Large intestine (tissue), 3 donors: ENCODE data around the gene C2orf15. TPM values are rescaled to one million over a fixed set of nuclear protein-coding genes. Genes with fewer than 3 reads are reported as not detected.

Experiments used
- DNase-seq, 2 donors: peaks; one replicate each; pipeline versions ENCODE4 v3.0.0 to v3.0.0-alpha.2; 2013
- H3K27ac ChIP-seq: one replicate; pipeline ENCODE4 v1.5.1; 2013; ENCODE audit warnings: low read length
- H3K27me3 ChIP-seq: 2 replicates; pipeline ENCODE4 v1.6.1; 2013; ENCODE audit warnings: low read length; ENCODE audit not compliant: control insufficient read depth, insufficient read depth
- H3K36me3 ChIP-seq: 2 replicates; pipeline ENCODE4 v1.6.1; 2013; ENCODE audit warnings: low read length; ENCODE audit not compliant: control insufficient read depth, insufficient read depth
- H3K4me1 ChIP-seq: one replicate; pipeline ENCODE4 v1.6.1; 2013; ENCODE audit warnings: low read length; ENCODE audit not compliant: control insufficient read depth, insufficient read depth
- H3K4me3 ChIP-seq: one replicate; pipeline ENCODE4 v1.5.1; 2013; ENCODE audit warnings: low read length
- H3K9me3 ChIP-seq: one replicate; pipeline ENCODE4 v1.6.1; 2013; ENCODE audit warnings: mild to moderate bottlenecking, low read depth, low read length, moderate library complexity; ENCODE audit not compliant: control insufficient read depth
- WGBS: methylation state at CpG from one replicate; pipeline ENCODE4 v1.1.5; 2013; ENCODE audit warnings: low lambda C conversion rate; ENCODE audit not compliant: insufficient coverage; 5-methylcytosine and 5-hydroxymethylcytosine counted together
- polyA plus RNA-seq: library from polyadenylated mRNA; unstranded; fragments of 120-200 nt; gene quantifications from one replicate; pipeline ENCODE4 v1.2.1, GENCODE V29; 2013

Gene C2orf15
- polyA plus RNA-seq, 1 donor = 7.5 TPM

DNA sequence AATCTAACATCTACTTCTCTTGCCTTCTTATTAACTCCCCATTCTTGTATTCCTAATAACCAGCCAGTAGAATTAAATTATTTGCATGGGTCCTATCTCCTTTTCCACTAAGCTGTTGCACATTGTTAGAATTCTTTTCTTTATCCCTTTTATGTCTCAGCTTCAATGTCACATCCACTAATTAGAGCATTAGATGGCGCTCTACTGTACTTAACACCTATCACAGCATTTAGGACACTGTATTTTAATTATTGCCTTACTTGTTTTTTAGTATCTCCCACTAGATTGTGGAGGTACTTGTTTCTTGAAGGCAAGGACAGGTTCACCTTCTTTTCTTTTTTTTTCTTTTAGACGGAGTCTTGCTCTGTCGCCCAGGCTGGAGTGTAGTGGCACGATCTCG is 17.1 kb downstream of the C2orf15 start:
- H3K27me3 ChIP-seq = no peaks in the 10 kb centered on the region
- H3K9me3 ChIP-seq = no peaks in the 10 kb centered on the region
- WGBS = no CpG with 5 or more reads among the region's 5 CpGs
- no peaks in the 10 kb centered on the region for H3K4me1 ChIP-seq
- no peak for DNase-seq
- H3K4me3 ChIP-seq = no peak overlapping the region
- H3K27ac ChIP-seq = no peak overlapping the region
- H3K36me3 ChIP-seq = peaks cover 16% of the 10 kb centered on the region

- Histone ChIP-seq H3K27me3 (no peaks in the 10 kb centered on the region), H3K9me3 (no peaks in the 10 kb centered on the region), H3K4me3 (no peak overlapping the region), H3K27ac (no peak overlapping the region), H3K4me1 (no peaks in the 10 kb centered on the region), H3K36me3 (peaks cover 18% of the 10 kb centered on the region)
- WGBS = 70% methylated on average over 2 of the region's 4 CpGs
- DNase-seq = no peak
Measured at GRCh38 chr2:99159594-99159993, 18.1 kb downstream of the C2orf15 start.

GRCh38 chr2:99166218-99166617 is 24.7 kb downstream of the C2orf15 start:
- no peaks in the 10 kb centered on the region for H3K27me3 ChIP-seq
- no peak overlapping the region for H3K27ac ChIP-seq
- 100% methylated on average over 5 of the region's 5 CpGs for WGBS
- H3K4me3 ChIP-seq = no peak overlapping the region
- DNase-seq = no peak
- H3K36me3 ChIP-seq = peaks cover 28% of the 10 kb centered on the region
- H3K4me1 ChIP-seq = no peaks in the 10 kb centered on the region
- no peaks in the 10 kb centered on the region for H3K9me3 ChIP-seq

DNA sequence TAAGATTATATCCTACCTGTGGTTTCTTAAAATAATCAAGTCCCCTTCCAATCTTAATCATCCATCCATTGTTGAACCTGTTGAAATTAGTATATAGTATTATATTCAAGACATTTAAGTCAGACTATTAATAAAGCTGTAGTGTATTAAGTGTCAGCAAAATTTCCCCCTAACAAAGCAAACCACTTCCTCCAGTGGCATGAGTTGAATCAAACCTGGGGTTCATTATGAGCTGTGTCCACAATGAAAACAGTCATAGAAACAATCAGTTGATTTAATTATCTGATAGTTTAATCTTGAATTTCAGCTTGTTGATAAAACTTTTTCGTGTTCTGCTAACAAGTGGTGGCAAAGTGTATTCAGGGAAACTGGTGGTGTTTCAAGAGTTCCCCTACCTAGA is 28.0 kb downstream of the C2orf15 start:
- Histone ChIP-seq H3K4me3 (no peak overlapping the region), H3K4me1 (no peaks in the 10 kb centered on the region), H3K36me3 (peaks cover 39% of the 10 kb centered on the region), H3K9me3 (no peaks in the 10 kb centered on the region), H3K27me3 (no peaks in the 10 kb centered on the region), H3K27ac (no peak overlapping the region)
- WGBS = 86% methylated on average over 1 of the region's 1 CpG
- DNase-seq = no peak

GRCh38 chr2:99171377-99172140 is 30.1 kb downstream of the C2orf15 start:
- H3K4me1 ChIP-seq = no peaks in the 10 kb centered on the region
- DNase-seq = no peak
- H3K36me3 ChIP-seq = peaks cover 31% of the 10 kb centered on the region
- no peaks in the 10 kb centered on the region for H3K27me3 ChIP-seq
- H3K4me3 ChIP-seq = no peak overlapping the region
- WGBS = 100% methylated on average over 3 of the region's 8 CpGs
- no peaks in the 10 kb centered on the region for H3K9me3 ChIP-seq
- no peak overlapping the region for H3K27ac ChIP-seq

GRCh38 chr2:99180755-99181623 is 39.5 kb downstream of the C2orf15 start, which contains the start of the genes MITD1 and MRPL30:
MITD1 (minus strand) TSS chr2:99181058; CDS start chr2:99180981, 77 bp downstream.
MRPL30 (plus strand) TSS chr2:99181184; CDS start chr2:99186204, 5,020 bp downstream.
- WGBS = 0% methylated on average over 1 of the region's 39 CpGs
- peak; percentile 93 to 97 for DNase-seq
- Histone ChIP-seq H3K27ac (peak within 1 kb of the TSS; percentile 71), H3K4me3 (peak within 1 kb of the TSS; percentile 66), H3K4me1 (no peaks in the 10 kb centered on the region), H3K9me3 (no peaks in the 10 kb centered on the region), H3K27me3 (no peaks in the 10 kb centered on the region), H3K36me3 (no peaks in the 10 kb centered on the region)

- 0% methylated on average over 1 of the region's 4 CpGs for WGBS
- no peaks in the 10 kb centered on the region for H3K27me3 ChIP-seq
- no peaks in the 10 kb centered on the region for H3K9me3 ChIP-seq
- H3K4me1 ChIP-seq = no peaks in the 10 kb centered on the region
- peak overlapping the region; percentile 66 for H3K4me3 ChIP-seq
- no peaks in the 10 kb centered on the region for H3K36me3 ChIP-seq
- no peak for DNase-seq
- no peak overlapping the region for H3K27ac ChIP-seq
Measured at GRCh38 chr2:99181624-99182000, 40.1 kb downstream of the C2orf15 start.

DNA sequence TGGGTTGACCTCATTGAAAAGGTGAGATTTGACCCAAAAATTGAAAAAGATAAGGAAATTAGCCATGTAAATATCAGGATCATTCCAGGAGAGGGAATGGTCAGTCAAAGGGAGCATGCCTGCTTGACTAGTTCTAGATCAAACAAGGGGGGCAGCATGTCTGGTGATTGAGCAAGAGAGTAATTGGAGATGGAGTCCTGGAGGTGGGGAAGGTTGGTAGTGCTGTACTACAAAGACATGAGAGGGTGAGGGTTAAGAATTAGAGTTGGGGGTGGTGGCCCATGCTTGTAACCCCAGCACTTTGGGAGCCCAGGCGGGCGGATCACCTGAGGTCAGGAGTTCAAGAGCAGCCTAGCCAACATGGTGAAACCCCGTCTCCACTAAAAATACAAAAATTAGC is 41.5 kb downstream of the C2orf15 start:
- H3K4me3 ChIP-seq = no peak overlapping the region
- no CpG with 5 or more reads among the region's 3 CpGs for WGBS
- peaks cover 4% of the 10 kb centered on the region for H3K36me3 ChIP-seq
- DNase-seq = no peak
- no peaks in the 10 kb centered on the region for H3K27me3 ChIP-seq
- no peaks in the 10 kb centered on the region for H3K4me1 ChIP-seq
- H3K27ac ChIP-seq = no peak overlapping the region
- H3K9me3 ChIP-seq = no peaks in the 10 kb centered on the region

- no peak overlapping the region for H3K4me3 ChIP-seq
- no peaks in the 10 kb centered on the region for H3K4me1 ChIP-seq
- no CpG with 5 or more reads among the region's 6 CpGs for WGBS
- peaks cover 11% of the 10 kb centered on the region for H3K36me3 ChIP-seq
- H3K27ac ChIP-seq = no peak overlapping the region
- H3K27me3 ChIP-seq = no peaks in the 10 kb centered on the region
- H3K9me3 ChIP-seq = no peaks in the 10 kb centered on the region
- no peak for DNase-seq
Measured at GRCh38 chr2:99184811-99185210, 43.3 kb downstream of the C2orf15 start.

- H3K36me3 ChIP-seq = peaks cover 21% of the 10 kb centered on the region
- no peaks in the 10 kb centered on the region for H3K9me3 ChIP-seq
- H3K4me3 ChIP-seq = no peak overlapping the region
- H3K27me3 ChIP-seq = no peaks in the 10 kb centered on the region
- H3K27ac ChIP-seq = no peak overlapping the region
- H3K4me1 ChIP-seq = no peaks in the 10 kb centered on the region
- no peak for DNase-seq
Measured at GRCh38 chr2:99187011-99187410, 45.5 kb downstream of the C2orf15 start.
